ENCODE results near the gene KBTBD6.

KBTBD6 gene

DNA sequence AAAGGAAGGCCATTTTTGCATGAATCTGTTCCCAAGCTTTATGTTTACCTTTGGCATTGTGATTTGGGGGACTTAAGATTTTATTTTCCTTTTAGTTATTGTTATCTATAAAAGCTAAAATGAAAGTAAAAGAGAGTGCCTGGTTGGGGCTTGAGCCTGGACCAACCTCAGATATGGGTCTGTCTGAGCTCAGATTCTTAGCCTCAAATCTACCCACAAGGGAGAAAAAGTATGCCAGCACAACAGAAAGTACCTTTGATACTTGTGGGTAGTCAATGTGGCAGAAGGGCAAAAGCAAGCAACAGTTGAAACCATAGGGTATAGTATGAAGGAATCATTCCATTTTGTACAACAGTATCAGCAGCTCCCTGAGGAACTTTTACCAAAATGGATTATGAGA lies 26.6 kb upstream of the KBTBD6 start:
- Histone ChIP-seq H3K4me3 (ENCODE audit: insufficient read length, low read depth) (no peak overlapping the region), H3K9me3 (ENCODE audit: insufficient read depth, low read length) (no peaks in the 10 kb centered on the region), H3K9ac (ENCODE audit: insufficient read length, low read depth) (no peak overlapping the region), H3K36me3 (ENCODE audit: insufficient read depth, insufficient read length, low read length) (no peaks in the 10 kb centered on the region), H3K27me3 (ENCODE audit: insufficient read depth, insufficient read length) (no peaks in the 10 kb centered on the region), H3K4me1 (ENCODE audit: insufficient read depth, insufficient read length) (peaks cover 3% of the 10 kb centered on the region)
- no peak for DNase-seq (ENCODE audit: low read depth, low spot score)
- TF ChIP-seq ZNF274 (IDR thresholded peaks at IDR 0.05; ENCODE audit: low read depth, low read length) (no peak), SUZ12 (IDR thresholded peaks at IDR 0.05; ENCODE audit: extremely low read depth, insufficient read depth, insufficient read length) (no peak), YY1 (IDR thresholded peaks at IDR 0.05; ENCODE audit: insufficient read depth, insufficient read length) (no peak)

DNA sequence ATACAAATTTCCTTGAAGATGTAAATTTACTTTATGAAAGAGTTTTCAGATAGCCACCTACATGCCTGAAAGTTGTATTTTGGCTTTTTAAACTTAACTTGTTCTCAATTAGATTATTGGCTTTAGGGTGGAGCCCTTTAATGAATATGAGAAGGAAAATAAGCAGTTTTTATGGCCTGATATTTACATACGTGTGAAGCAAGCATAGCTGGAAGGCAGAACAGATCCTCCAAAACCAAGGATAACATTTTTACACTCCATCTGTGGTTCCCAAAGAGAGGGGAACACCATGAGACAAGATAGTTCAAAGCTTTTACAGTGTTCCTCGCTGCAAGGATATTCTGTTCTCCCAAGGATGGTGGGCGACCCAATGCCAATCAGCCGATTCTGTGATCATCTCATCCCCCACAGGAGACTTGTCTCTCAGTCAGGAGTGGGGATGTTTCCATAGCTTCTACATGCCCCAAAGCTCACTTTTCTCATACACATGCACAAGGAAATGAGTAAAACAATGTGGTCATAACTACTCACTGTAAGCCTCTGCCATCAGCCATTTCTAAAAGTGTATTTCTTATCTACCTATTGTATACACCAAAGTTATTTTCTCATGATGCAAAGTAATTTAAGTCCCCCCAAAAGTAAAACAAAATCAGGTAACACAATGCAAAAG lies 24.6 kb upstream of the KBTBD6 start:
- DNase-seq (ENCODE audit: low read depth, low spot score): no peak
- H3K4me1 ChIP-seq (ENCODE audit: insufficient read depth, insufficient read length): peaks cover 3% of the 10 kb centered on the region
- H3K36me3 ChIP-seq (ENCODE audit: insufficient read depth, insufficient read length, low read length): no peaks in the 10 kb centered on the region
- H3K9me3 ChIP-seq (ENCODE audit: insufficient read depth, low read length): peaks cover 5% of the 10 kb centered on the region; the same call in 1 of the 2 replicates
- H3K27me3 ChIP-seq (ENCODE audit: insufficient read depth, insufficient read length): no peaks in the 10 kb centered on the region
- TF ChIP-seq ZNF274 (IDR thresholded peaks at IDR 0.05; ENCODE audit: low read depth, low read length) (no peak), SUZ12 (IDR thresholded peaks at IDR 0.05; ENCODE audit: extremely low read depth, insufficient read depth, insufficient read length) (no peak), YY1 (IDR thresholded peaks at IDR 0.05; ENCODE audit: insufficient read depth, insufficient read length) (no peak)
- no peak overlapping the region for H3K9ac ChIP-seq (ENCODE audit: insufficient read length, low read depth)
- H3K4me3 ChIP-seq (ENCODE audit: insufficient read length, low read depth): no peak overlapping the region

DNA sequence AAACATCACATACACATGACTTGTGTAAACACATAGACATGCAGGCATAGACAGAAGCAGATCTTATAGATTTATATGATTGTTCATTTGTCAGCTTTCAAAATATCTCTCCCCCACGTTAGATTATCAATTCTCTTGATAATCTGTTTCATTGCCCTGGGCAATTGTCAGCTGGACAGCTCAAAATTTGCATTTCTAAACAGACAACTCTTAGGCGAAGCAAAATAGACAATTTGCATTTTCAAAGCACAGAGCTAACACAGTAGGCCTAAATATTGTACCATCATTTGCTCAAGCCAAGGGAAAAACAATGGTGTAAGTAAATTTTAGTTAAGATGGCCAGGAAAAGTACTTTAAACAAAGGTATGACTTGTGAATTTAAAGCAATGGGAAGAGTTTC lies 24.0 kb upstream of the KBTBD6 start:
- no peak overlapping the region for H3K9ac ChIP-seq (ENCODE audit: insufficient read length, low read depth)
- H3K36me3 ChIP-seq (ENCODE audit: insufficient read depth, insufficient read length, low read length): no peaks in the 10 kb centered on the region
- peaks cover 3% of the 10 kb centered on the region for H3K4me1 ChIP-seq (ENCODE audit: insufficient read depth, insufficient read length)
- H3K27me3 ChIP-seq (ENCODE audit: insufficient read depth, insufficient read length): no peaks in the 10 kb centered on the region
- H3K9me3 ChIP-seq (ENCODE audit: insufficient read depth, low read length): peaks cover 10% of the 10 kb centered on the region; the same call in 1 of the 2 replicates
- no peak for DNase-seq (ENCODE audit: low read depth, low spot score)
- H3K4me3 ChIP-seq (ENCODE audit: insufficient read length, low read depth): no peak overlapping the region
- TF ChIP-seq ZNF274 (IDR thresholded peaks at IDR 0.05; ENCODE audit: low read depth, low read length) (no peak), YY1 (IDR thresholded peaks at IDR 0.05; ENCODE audit: insufficient read depth, insufficient read length) (no peak), SUZ12 (IDR thresholded peaks at IDR 0.05; ENCODE audit: extremely low read depth, insufficient read depth, insufficient read length) (no peak)

DNA sequence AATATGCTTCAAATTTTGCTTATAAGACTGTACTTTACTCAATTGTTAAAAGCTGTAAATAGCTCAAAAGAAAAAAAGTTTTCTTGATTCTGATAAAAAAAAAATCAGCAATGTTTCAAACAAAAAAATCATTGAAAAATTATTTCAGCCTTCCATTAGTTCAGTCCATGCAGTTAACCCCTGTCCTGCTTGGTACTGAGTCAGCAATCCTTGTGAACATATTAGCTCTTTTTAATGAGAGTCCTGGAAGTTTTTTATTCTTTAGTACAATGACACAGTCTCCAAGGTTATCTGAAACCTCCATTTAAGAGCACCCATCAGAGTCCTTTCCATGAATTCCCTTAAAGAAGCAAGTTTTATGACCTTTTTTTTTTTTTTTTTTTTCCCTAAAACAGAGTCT lies 21.4 kb upstream of the KBTBD6 start:
- Histone ChIP-seq H3K9me3 (ENCODE audit: insufficient read depth, low read length) (peaks cover 31% of the 10 kb centered on the region), H3K9ac (ENCODE audit: insufficient read length, low read depth) (no peak overlapping the region), H3K4me1 (ENCODE audit: insufficient read depth, insufficient read length) (peaks cover 3% of the 10 kb centered on the region), H3K4me3 (ENCODE audit: insufficient read length, low read depth) (no peak overlapping the region), H3K27me3 (ENCODE audit: insufficient read depth, insufficient read length) (no peaks in the 10 kb centered on the region), H3K36me3 (ENCODE audit: insufficient read depth, insufficient read length, low read length) (peaks cover 6% of the 10 kb centered on the region)
- TF ChIP-seq YY1 (IDR thresholded peaks at IDR 0.05; ENCODE audit: insufficient read depth, insufficient read length) (no peak), SUZ12 (IDR thresholded peaks at IDR 0.05; ENCODE audit: extremely low read depth, insufficient read depth, insufficient read length) (no peak), ZNF274 (IDR thresholded peaks at IDR 0.05; ENCODE audit: low read depth, low read length) (no peak)
- no peak for DNase-seq (ENCODE audit: low read depth, low spot score)

DNA sequence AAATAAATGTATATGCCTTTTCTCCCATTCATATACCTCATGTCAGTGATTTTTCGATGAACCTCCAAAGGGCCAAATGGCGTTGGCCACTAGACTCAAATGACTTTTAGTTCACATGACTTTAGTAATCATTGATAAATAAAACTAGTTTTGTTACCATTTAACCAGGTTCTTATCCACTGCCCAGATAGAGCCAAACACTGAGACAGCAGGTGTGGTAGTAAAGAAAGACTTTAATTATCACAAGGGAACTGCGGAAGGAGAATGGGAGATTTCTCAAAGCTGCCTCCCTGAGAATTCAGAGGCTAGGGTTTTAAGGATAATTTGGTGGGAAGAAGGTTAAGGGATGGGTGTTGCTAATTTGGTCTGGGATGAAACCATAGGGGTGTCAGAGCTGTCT lies 19.4 kb upstream of the KBTBD6 start:
- peaks cover 6% of the 10 kb centered on the region for H3K36me3 ChIP-seq (ENCODE audit: insufficient read depth, insufficient read length, low read length)
- H3K27me3 ChIP-seq (ENCODE audit: insufficient read depth, insufficient read length): no peaks in the 10 kb centered on the region
- H3K9ac ChIP-seq (ENCODE audit: insufficient read length, low read depth): no peak overlapping the region
- H3K4me1 ChIP-seq (ENCODE audit: insufficient read depth, insufficient read length): no peaks in the 10 kb centered on the region
- TF ChIP-seq SUZ12 (IDR thresholded peaks at IDR 0.05; ENCODE audit: extremely low read depth, insufficient read depth, insufficient read length): no peak
- no peak for TF ChIP-seq ZNF274 (IDR thresholded peaks at IDR 0.05; ENCODE audit: low read depth, low read length)
- TF ChIP-seq YY1 (IDR thresholded peaks at IDR 0.05; ENCODE audit: insufficient read depth, insufficient read length): no peak
- DNase-seq (ENCODE audit: low read depth, low spot score): no peak
- H3K4me3 ChIP-seq (ENCODE audit: insufficient read length, low read depth): no peak overlapping the region
- H3K9me3 ChIP-seq (ENCODE audit: insufficient read depth, low read length): peaks cover 49% of the 10 kb centered on the region

DNA sequence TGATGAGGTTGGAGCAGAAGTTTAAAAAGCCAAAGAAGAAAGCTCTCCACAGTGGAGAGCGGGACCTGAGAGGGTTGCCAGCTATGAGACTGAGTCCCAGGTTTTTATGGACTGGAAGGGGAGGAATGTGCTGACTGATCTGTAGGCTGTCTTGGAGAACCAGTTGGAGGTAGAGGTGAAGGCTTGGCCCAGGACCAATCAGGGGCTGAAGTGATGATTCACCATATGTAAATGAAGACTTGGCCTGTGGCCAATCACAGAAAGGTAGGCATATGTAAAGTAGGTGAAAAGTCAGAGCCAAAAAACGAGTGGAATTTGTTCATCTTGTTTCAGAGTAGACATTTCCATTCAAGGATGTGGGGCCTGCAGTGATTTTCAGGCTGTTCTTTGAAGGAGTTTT lies 17.5 kb upstream of the KBTBD6 start:
- TF ChIP-seq SUZ12 (IDR thresholded peaks at IDR 0.05; ENCODE audit: extremely low read depth, insufficient read depth, insufficient read length) (no peak), ZNF274 (IDR thresholded peaks at IDR 0.05; ENCODE audit: low read depth, low read length) (no peak), YY1 (IDR thresholded peaks at IDR 0.05; ENCODE audit: insufficient read depth, insufficient read length) (no peak)
- Histone ChIP-seq H3K9me3 (ENCODE audit: insufficient read depth, low read length) (peaks cover 49% of the 10 kb centered on the region), H3K4me3 (ENCODE audit: insufficient read length, low read depth) (no peak overlapping the region)

DNA sequence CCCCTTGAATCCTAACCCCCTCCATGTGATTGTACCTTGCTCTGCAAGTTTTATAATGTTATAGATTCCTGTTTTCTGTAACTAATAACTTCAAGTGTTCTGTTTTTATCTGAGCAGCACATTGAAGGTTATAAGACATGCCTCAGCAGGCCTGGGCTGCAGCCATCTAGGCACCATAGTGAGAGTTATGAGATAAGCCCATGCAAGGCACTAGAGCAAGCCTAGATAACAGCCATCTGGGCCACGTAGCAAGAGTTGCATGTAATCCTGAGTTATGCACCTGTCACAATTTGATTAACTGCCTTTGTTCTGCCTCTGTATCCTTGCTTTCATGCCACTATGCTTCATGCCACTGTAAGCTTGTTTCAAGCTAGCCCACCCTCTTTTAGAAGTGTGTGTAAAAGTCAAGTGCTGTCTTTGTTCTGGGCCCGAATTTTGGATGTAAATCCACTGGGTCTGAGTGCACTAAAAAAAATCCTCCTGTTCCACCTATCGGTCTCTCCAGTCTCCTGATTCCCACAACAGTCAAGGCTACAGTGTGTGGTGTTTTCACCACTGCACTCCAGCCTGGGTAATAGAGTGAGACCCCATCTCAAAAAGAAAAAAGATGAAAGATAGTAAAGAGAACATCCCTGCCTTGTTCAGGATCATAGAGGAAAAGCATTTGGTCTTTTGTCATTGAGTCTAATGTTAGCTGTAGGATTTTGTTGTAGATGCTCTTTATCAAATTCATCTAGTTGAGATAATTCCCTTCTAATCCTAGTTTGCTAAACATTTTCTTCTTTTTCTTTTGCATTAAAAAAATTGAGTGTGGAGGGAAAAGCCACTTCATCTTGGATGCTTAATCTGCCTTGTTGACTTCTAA lies 16.0 kb upstream of the KBTBD6 start:
- Histone ChIP-seq H3K36me3 (ENCODE audit: insufficient read depth, insufficient read length, low read length) (peaks cover 6% of the 10 kb centered on the region), H3K4me1 (ENCODE audit: insufficient read depth, insufficient read length) (no peaks in the 10 kb centered on the region), H3K9ac (ENCODE audit: insufficient read length, low read depth) (no peak overlapping the region), H3K27me3 (ENCODE audit: insufficient read depth, insufficient read length) (no peaks in the 10 kb centered on the region), H3K9me3 (ENCODE audit: insufficient read depth, low read length) (peaks cover 49% of the 10 kb centered on the region), H3K4me3 (ENCODE audit: insufficient read length, low read depth) (no peak overlapping the region)
- TF ChIP-seq YY1 (IDR thresholded peaks at IDR 0.05; ENCODE audit: insufficient read depth, insufficient read length) (no peak), ZNF274 (IDR thresholded peaks at IDR 0.05; ENCODE audit: low read depth, low read length) (no peak), SUZ12 (IDR thresholded peaks at IDR 0.05; ENCODE audit: extremely low read depth, insufficient read depth, insufficient read length) (no peak)
- no peak for DNase-seq (ENCODE audit: low read depth, low spot score)

More for the DNA sequence above, 17.5 kb upstream of the KBTBD6 start:
- DNase-seq (ENCODE audit: low read depth, low spot score): no peak
- Histone ChIP-seq H3K9ac (ENCODE audit: insufficient read length, low read depth) (no peak overlapping the region), H3K4me1 (ENCODE audit: insufficient read depth, insufficient read length) (no peaks in the 10 kb centered on the region), H3K36me3 (ENCODE audit: insufficient read depth, insufficient read length, low read length) (peaks cover 6% of the 10 kb centered on the region), H3K27me3 (ENCODE audit: insufficient read depth, insufficient read length) (no peaks in the 10 kb centered on the region)

All from NT2/D1 (cell line).